DOHH2 (cell line): ENCODE data around the gene DNAH11.

Experiments
- H3F3A ChIP-seq: fragments of 200-600 bp; sonication (generic), shearing (Covaris generic); 2 replicates; pipeline ENCODE4 v1.6.0; 2016; ENCODE audit warnings: antibody characterized with exemption, mild to moderate bottlenecking; ENCODE audit not compliant: control insufficient read depth, insufficient read depth
- H3K27ac ChIP-seq: fragments of 200-600 bp; sonication (generic); 2 replicates; pipeline ENCODE4 v1.5.1; 2014; ENCODE audit warnings: low read depth, mild to moderate bottlenecking, low read length, moderate library complexity
- H3K27me3 ChIP-seq: fragments of 200-600 bp; sonication (generic); 2 replicates; pipeline ENCODE4 v1.6.1; 2014; ENCODE audit warnings: mild to moderate bottlenecking, low read length, mixed read lengths; ENCODE audit not compliant: control insufficient read depth
- H3K36me3 ChIP-seq: fragments of 200-600 bp; sonication (generic); 2 replicates; pipeline ENCODE4 v1.6.1; 2014; ENCODE audit warnings: mild to moderate bottlenecking, low read length, moderate library complexity, mixed read lengths; ENCODE audit not compliant: control insufficient read depth
- H3K4me1 ChIP-seq: fragments of 200-600 bp; sonication (generic); 2 replicates; pipeline ENCODE4 v1.6.1; 2014; ENCODE audit warnings: mild to moderate bottlenecking, low read length, mixed read lengths; ENCODE audit not compliant: control insufficient read depth
- H3K4me2 ChIP-seq: fragments of 200-600 bp; sonication (generic); 2 replicates; pipeline ENCODE4 v1.6.0; 2014; ENCODE audit warnings: mild to moderate bottlenecking, low read length, moderate library complexity
- H3K4me3 ChIP-seq: fragments of 200-600 bp; sonication (generic); 2 replicates; pipeline ENCODE4 v1.5.1; 2014; ENCODE audit warnings: mild to moderate bottlenecking, low read length, mixed read lengths
- H3K79me2 ChIP-seq: fragments of 200-600 bp; sonication (generic); 2 replicates; pipeline ENCODE4 v1.6.1; 2014; ENCODE audit warnings: mild to moderate bottlenecking, low read length, mixed read lengths; ENCODE audit not compliant: control insufficient read depth
- H3K9me2 ChIP-seq: fragments of 200-600 bp; sonication (generic); replicated peaks from 2 replicates; pipeline ENCODE4 v1.6.1; 2014; ENCODE audit warnings: mild to moderate bottlenecking, low read length, mixed read lengths; ENCODE audit not compliant: control insufficient read depth
- H3K9me3 ChIP-seq: fragments of 200-600 bp; sonication (generic); 2 replicates; pipeline ENCODE4 v1.6.1; 2014; ENCODE audit warnings: antibody characterized with exemption, low read length, mixed read lengths; ENCODE audit not compliant: control insufficient read depth, insufficient read depth
- H4K20me1 ChIP-seq: fragments of 200-600 bp; sonication (generic); 2 replicates; pipeline ENCODE4 v1.6.0; 2014; ENCODE audit warnings: low read depth, mild to moderate bottlenecking, antibody characterized with exemption, low read length, moderate library complexity; ENCODE audit not compliant: control insufficient read depth, insufficient read depth
- CTCF ChIP-seq: fragments of 200-600 bp; sonication (generic); IDR thresholded peaks from one replicate; pipeline ENCODE4 v1.5.1; 2014; ENCODE audit warnings: antibody characterized with exemption, mild to moderate bottlenecking, low read depth, low read length; ENCODE audit not compliant: poor library complexity, severe bottlenecking
- EZH2phosphoT487 ChIP-seq: fragments of 200-600 bp; sonication (generic); IDR thresholded peaks from 2 replicates; pipeline ENCODE4 v1.6.1; 2017; ENCODE audit warnings: borderline replicate concordance, mild to moderate bottlenecking, antibody characterized with exemption, low read length, moderate library complexity, mixed read lengths

The DNAH11 gene

GRCh38 chr7:21828841-21829240 lies 286.0 kb downstream of the DNAH11 start:
- Histone ChIP-seq H3K36me3 (no peaks in the 10 kb centered on the region), H3K27me3 (peaks cover 11% of the 10 kb centered on the region), H3K4me2 (no peak overlapping the region), H3K4me1 (no peaks in the 10 kb centered on the region), H3K4me3 (no peak overlapping the region), H3K27ac (no peak overlapping the region), H3K79me2 (no peaks in the 10 kb centered on the region), H3F3A (no peaks in the 10 kb centered on the region), H3K9me2 (no peaks in the 10 kb centered on the region), H4K20me1 (no peaks in the 10 kb centered on the region), H3K9me3 (no peaks in the 10 kb centered on the region)
- TF ChIP-seq CTCF (no peak), EZH2phosphoT487 (no peak)

- no peaks in the 10 kb centered on the region for H4K20me1 ChIP-seq
- H3K4me2 ChIP-seq, result no peak overlapping the region
- peaks cover 11% of the 10 kb centered on the region for H3K27me3 ChIP-seq
- H3K9me3 ChIP-seq, result no peaks in the 10 kb centered on the region
- TF ChIP-seq CTCF (no peak), EZH2phosphoT487 (no peak)
- no peaks in the 10 kb centered on the region for H3K79me2 ChIP-seq
- H3K9me2 ChIP-seq, result no peaks in the 10 kb centered on the region
- no peaks in the 10 kb centered on the region for H3F3A ChIP-seq
- H3K27ac ChIP-seq, result no peak overlapping the region
- no peak overlapping the region for H3K4me3 ChIP-seq
- H3K4me1 ChIP-seq, result no peaks in the 10 kb centered on the region
- H3K36me3 ChIP-seq, result no peaks in the 10 kb centered on the region
Observed at GRCh38 chr7:21829731-21830130, 286.9 kb downstream of the DNAH11 start.

- Histone ChIP-seq H3K9me3 (no peaks in the 10 kb centered on the region), H3F3A (no peaks in the 10 kb centered on the region), H3K36me3 (no peaks in the 10 kb centered on the region), H3K4me3 (no peak overlapping the region), H3K27me3 (peaks cover 4% of the 10 kb centered on the region; the same call in 1 of the 2 replicates), H3K27ac (no peak overlapping the region), H3K4me1 (no peaks in the 10 kb centered on the region), H4K20me1 (no peaks in the 10 kb centered on the region), H3K79me2 (no peaks in the 10 kb centered on the region), H3K9me2 (no peaks in the 10 kb centered on the region), H3K4me2 (no peak overlapping the region)
- TF ChIP-seq CTCF (no peak), EZH2phosphoT487 (no peak)
Observed at GRCh38 chr7:21844742-21845141, 301.9 kb downstream of the DNAH11 start.
